Cardiac muscle cell (in vitro differentiated cells and primary cell): ENCODE results near the gene FRMD1. TPM values are rescaled to one million over a fixed set of nuclear protein-coding genes. Genes with fewer than 3 reads are reported as not detected.

Source experiments
- DNase-seq, 2 donors: peaks; one replicate each; pipeline versions ENCODE4 v3.0.0 to v3.0.0-alpha.2; 2010 to 2017; ENCODE audit warnings: low read depth in 1 of 2, low spot score in 1 of 2
- H3K27ac ChIP-seq: fragments of 200-600 bp; sonication (generic); 2 replicates; pipeline ENCODE4 v1.5.1; 2016
- H3K27me3 ChIP-seq: fragments of 200-600 bp; sonication (generic); 2 replicates; pipeline ENCODE4 v1.6.0; 2016; ENCODE audit warnings: control low read depth
- H3K36me3 ChIP-seq: fragments of 200-600 bp; sonication (generic); 2 replicates; pipeline ENCODE4 v1.5.1; 2016; ENCODE audit warnings: control low read depth
- H3K4me1 ChIP-seq: fragments of 200-600 bp; sonication (generic); 2 replicates; pipeline ENCODE4 v1.8.1; 2017; ENCODE audit warnings: low read depth, mild to moderate bottlenecking, mixed run types
- H3K4me3 ChIP-seq: fragments of 200-600 bp; sonication (generic); 2 replicates; pipeline ENCODE4 v1.5.1; 2016; ENCODE audit warnings: mild to moderate bottlenecking
- H3K9me3 ChIP-seq: fragments of 200-600 bp; sonication (generic); 2 replicates; pipeline ENCODE4 v1.5.1; 2017; ENCODE audit warnings: low read depth, mild to moderate bottlenecking, control low read depth
- CTCF ChIP-seq: IDR thresholded peaks from 2 replicates; pipeline ENCODE4 v1.5.1; 2012; ENCODE audit warnings: low read depth, mild to moderate bottlenecking, low read length
- polyA plus RNA-seq: library from polyadenylated mRNA; unstranded; fragments of >200 nt; fragmentation: Nextera tagmentation; extraction: Ambion mirVana; gene quantifications from 2 replicates; pipeline ENCODE4 v1.2.1, GENCODE V29; 2016
- total RNA-seq: library from RNA; depleted of rRNA; stranded (reverse); fragments of >200 nt; gene quantifications from 2 replicates; pipeline ENCODE4 v1.2.3, GENCODE V29; 2016

FRMD1 gene
- total and polyA plus RNA-seq, 2 experiments from 2014 or later: 0.09 TPM; not detected in 1

- no peaks in the 10 kb centered on the region for H3K27me3 ChIP-seq
- H3K36me3 ChIP-seq: no peaks in the 10 kb centered on the region
- H3K4me3 ChIP-seq: no peak overlapping the region
- TF ChIP-seq CTCF: no peak
- DNase-seq: no peak
- H3K27ac ChIP-seq: no peak overlapping the region
- H3K4me1 ChIP-seq: no peaks in the 10 kb centered on the region
- no peaks in the 10 kb centered on the region for H3K9me3 ChIP-seq
Observed at GRCh38 chr6:168030218-168030746, 48.7 kb downstream of the FRMD1 start.

- Histone ChIP-seq H3K4me3 (no peak overlapping the region), H3K9me3 (no peaks in the 10 kb centered on the region), H3K4me1 (no peaks in the 10 kb centered on the region), H3K36me3 (no peaks in the 10 kb centered on the region), H3K27ac (no peak overlapping the region), H3K27me3 (no peaks in the 10 kb centered on the region)
- no peak for DNase-seq
- no peak for TF ChIP-seq CTCF
Observed at GRCh38 chr6:168029459-168030217, 49.4 kb downstream of the FRMD1 start.

GRCh38 chr6:168028181-168028580, 50.8 kb downstream of the FRMD1 start:
- TF ChIP-seq CTCF: no peak
- no peaks in the 10 kb centered on the region for H3K27me3 ChIP-seq
- no peaks in the 10 kb centered on the region for H3K36me3 ChIP-seq
- no peak for DNase-seq
- no peak overlapping the region for H3K4me3 ChIP-seq
- no peak overlapping the region for H3K27ac ChIP-seq
- H3K9me3 ChIP-seq: no peaks in the 10 kb centered on the region
- no peaks in the 10 kb centered on the region for H3K4me1 ChIP-seq

- Histone ChIP-seq H3K27me3 (no peaks in the 10 kb centered on the region), H3K4me1 (no peaks in the 10 kb centered on the region), H3K4me3 (no peak overlapping the region), H3K9me3 (no peaks in the 10 kb centered on the region), H3K36me3 (no peaks in the 10 kb centered on the region), H3K27ac (no peak overlapping the region)
- TF ChIP-seq CTCF: no peak
- DNase-seq: no peak
Observed at GRCh38 chr6:168027521-168027920, 51.5 kb downstream of the FRMD1 start.

GRCh38 chr6:168026925-168027324, 52.1 kb downstream of the FRMD1 start:
- no peak for TF ChIP-seq CTCF
- no peaks in the 10 kb centered on the region for H3K27me3 ChIP-seq
- no peak overlapping the region for H3K4me3 ChIP-seq
- no peak overlapping the region for H3K27ac ChIP-seq
- H3K36me3 ChIP-seq: no peaks in the 10 kb centered on the region
- H3K9me3 ChIP-seq: no peaks in the 10 kb centered on the region
- DNase-seq: no peak
- H3K4me1 ChIP-seq: no peaks in the 10 kb centered on the region
